Spleen (tissue), 7 donors: ENCODE data around the gene BRD3OS.

ENCODE experiments used
- POLR2A ChIP-seq, 3 donors: fragments of 450-650 bp; IDR thresholded peaks; one replicate each; pipeline ENCODE4 v1.5.1; 2017; ENCODE audit warnings: antibody characterized with exemption in 3 of 3, mild to moderate bottlenecking in 1 of 3
- POLR2AphosphoS5 ChIP-seq, 3 donors: sonication (generic); formaldehyde crosslinking; IDR thresholded peaks; one replicate each; pipeline ENCODE4 v1.5.1; 2017; ENCODE audit warnings: antibody characterized with exemption in 3 of 3
- TF ChIP-seq, protein P1 (sequence below), 11 experiments: fragments of 200-600 bp in 7 of 11; fragments of 450-650 bp in 4 of 11; sonication (generic) in 4 of 11; IDR thresholded peaks in 8 of 11; conservative IDR thresholded peaks in 3 of 11; 1 replicate in 7 of 11; 2 replicates in 4 of 11; pipeline versions ENCODE4 v1.4.0 to v1.8.0; 2016 to 2021; ENCODE audit warnings: antibody characterized with exemption in 11 of 11, inconsistent platforms in 4 of 11, mild to moderate bottlenecking in 1 of 11
- donor health status: DM: no; HTN: no; CAD: no; lungs with moderate emphysema.
- donor health status: DM: no; HTN: no; CAD: no.
- donor health status: DM: no; HTN: no; CAD: no.

- TF ChIP-seq POLR2A (IDR thresholded peaks at IDR 0.05) (no peak), POLR2AphosphoS5 (IDR thresholded peaks at IDR 0.05) (peak in 1 of 3 donors; percentile 7)
- TF ChIP-seq, protein P1, sequence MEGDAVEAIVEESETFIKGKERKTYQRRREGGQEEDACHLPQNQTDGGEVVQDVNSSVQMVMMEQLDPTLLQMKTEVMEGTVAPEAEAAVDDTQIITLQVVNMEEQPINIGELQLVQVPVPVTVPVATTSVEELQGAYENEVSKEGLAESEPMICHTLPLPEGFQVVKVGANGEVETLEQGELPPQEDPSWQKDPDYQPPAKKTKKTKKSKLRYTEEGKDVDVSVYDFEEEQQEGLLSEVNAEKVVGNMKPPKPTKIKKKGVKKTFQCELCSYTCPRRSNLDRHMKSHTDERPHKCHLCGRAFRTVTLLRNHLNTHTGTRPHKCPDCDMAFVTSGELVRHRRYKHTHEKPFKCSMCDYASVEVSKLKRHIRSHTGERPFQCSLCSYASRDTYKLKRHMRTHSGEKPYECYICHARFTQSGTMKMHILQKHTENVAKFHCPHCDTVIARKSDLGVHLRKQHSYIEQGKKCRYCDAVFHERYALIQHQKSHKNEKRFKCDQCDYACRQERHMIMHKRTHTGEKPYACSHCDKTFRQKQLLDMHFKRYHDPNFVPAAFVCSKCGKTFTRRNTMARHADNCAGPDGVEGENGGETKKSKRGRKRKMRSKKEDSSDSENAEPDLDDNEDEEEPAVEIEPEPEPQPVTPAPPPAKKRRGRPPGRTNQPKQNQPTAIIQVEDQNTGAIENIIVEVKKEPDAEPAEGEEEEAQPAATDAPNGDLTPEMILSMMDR (IDR thresholded peaks at IDR 0.05 in 8 of 11, conservative IDR thresholded peaks at IDR 0.05 in 3 of 11) = no peak
Measured at GRCh38 chr9:134066913-134067851, 41.9 kb downstream of the BRD3OS start.
